NT2/D1 (cell line): Measurements from ENCODE around the gene FMNL2.

Experiments used
- DNase-seq: peaks from one replicate; pipeline ENCODE4 v3.0.0-alpha.2; 2011; ENCODE audit warnings: low read depth, low spot score
- H3K27me3 ChIP-seq: 2 replicates; pipeline ENCODE4 v1.6.0; 2011; ENCODE audit warnings: mild to moderate bottlenecking; ENCODE audit not compliant: insufficient read length, insufficient read depth
- H3K36me3 ChIP-seq: 2 replicates; pipeline ENCODE4 v1.6.1; 2011; ENCODE audit warnings: mild to moderate bottlenecking, low read length, mixed read lengths; ENCODE audit not compliant: insufficient read depth, insufficient read length
- H3K4me1 ChIP-seq: 2 replicates; pipeline ENCODE4 v1.5.1; 2011; ENCODE audit not compliant: insufficient read depth, insufficient read length
- H3K4me3 ChIP-seq: 2 replicates; pipeline ENCODE4 v1.5.1; 2011; ENCODE audit warnings: low read depth; ENCODE audit not compliant: insufficient read length
- H3K9ac ChIP-seq: 2 replicates; pipeline ENCODE4 v1.6.0; 2011; ENCODE audit warnings: low read depth; ENCODE audit not compliant: insufficient read length
- H3K9me3 ChIP-seq: 2 replicates; pipeline ENCODE4 v1.5.1; 2011; ENCODE audit warnings: mild to moderate bottlenecking, low read length; ENCODE audit not compliant: insufficient read depth
- SUZ12 ChIP-seq: IDR thresholded peaks from 2 replicates; pipeline ENCODE4 v1.6.1; 2011; ENCODE audit not compliant: insufficient read length, insufficient read depth; ENCODE audit errors: extremely low read depth
- YY1 ChIP-seq: IDR thresholded peaks from 2 replicates; pipeline ENCODE4 v1.6.1; 2011; ENCODE audit not compliant: insufficient read length, insufficient read depth
- ZNF274 ChIP-seq: IDR thresholded peaks from 2 replicates; pipeline ENCODE4 v1.6.1; 2011; ENCODE audit warnings: mild to moderate bottlenecking, low read depth, low read length

The FMNL2 gene

GRCh38 chr2:152363936-152364335 is 29.0 kb downstream of the FMNL2 start:
- Histone ChIP-seq H3K4me1 (no peaks in the 10 kb centered on the region), H3K4me3 (no peak overlapping the region)

GRCh38 chr2:152367547-152368390 is 32.8 kb downstream of the FMNL2 start:
- no peak overlapping the region for H3K9ac ChIP-seq
- TF ChIP-seq SUZ12 (no peak), ZNF274 (no peak), YY1 (no peak)
- H3K36me3 ChIP-seq, result no peaks in the 10 kb centered on the region
- H3K9me3 ChIP-seq, result no peaks in the 10 kb centered on the region
- H3K4me1 ChIP-seq, result no peaks in the 10 kb centered on the region
- H3K27me3 ChIP-seq, result no peaks in the 10 kb centered on the region
- DNase-seq, result no peak
- no peak overlapping the region for H3K4me3 ChIP-seq

More at GRCh38 chr2:152363936-152364335, 29.0 kb downstream of the FMNL2 start:
- no peaks in the 10 kb centered on the region for H3K36me3 ChIP-seq
- H3K9me3 ChIP-seq, result no peaks in the 10 kb centered on the region
- H3K27me3 ChIP-seq, result no peaks in the 10 kb centered on the region
- TF ChIP-seq YY1 (no peak), SUZ12 (no peak), ZNF274 (no peak)
- DNase-seq, result no peak
- H3K9ac ChIP-seq, result no peak overlapping the region

GRCh38 chr2:152369176-152369860 is 34.3 kb downstream of the FMNL2 start:
- H3K9ac ChIP-seq, result no peak overlapping the region
- H3K4me3 ChIP-seq, result no peak overlapping the region
- no peak for DNase-seq
- H3K36me3 ChIP-seq, result no peaks in the 10 kb centered on the region
- H3K9me3 ChIP-seq, result no peaks in the 10 kb centered on the region
- H3K27me3 ChIP-seq, result no peaks in the 10 kb centered on the region
- TF ChIP-seq YY1 (no peak), ZNF274 (no peak), SUZ12 (no peak)
- H3K4me1 ChIP-seq, result no peaks in the 10 kb centered on the region

GRCh38 chr2:152370783-152371182 is 35.8 kb downstream of the FMNL2 start:
- no peak overlapping the region for H3K4me3 ChIP-seq
- TF ChIP-seq YY1, result no peak
- no peak for TF ChIP-seq ZNF274
- TF ChIP-seq SUZ12, result no peak
- H3K9me3 ChIP-seq, result no peaks in the 10 kb centered on the region
- H3K4me1 ChIP-seq, result no peaks in the 10 kb centered on the region
- no peaks in the 10 kb centered on the region for H3K36me3 ChIP-seq
- H3K9ac ChIP-seq, result no peak overlapping the region
- no peaks in the 10 kb centered on the region for H3K27me3 ChIP-seq
- no peak for DNase-seq

- DNase-seq, result no peak
- Histone ChIP-seq H3K36me3 (no peaks in the 10 kb centered on the region), H3K9me3 (no peaks in the 10 kb centered on the region), H3K4me1 (no peaks in the 10 kb centered on the region), H3K9ac (no peak overlapping the region), H3K4me3 (no peak overlapping the region), H3K27me3 (no peaks in the 10 kb centered on the region)
- no peak for TF ChIP-seq YY1
- no peak for TF ChIP-seq SUZ12
- TF ChIP-seq ZNF274, result no peak
Observed at GRCh38 chr2:152372438-152372984, 37.5 kb downstream of the FMNL2 start.

- Histone ChIP-seq H3K27me3 (no peaks in the 10 kb centered on the region), H3K4me3 (no peak overlapping the region), H3K9ac (no peak overlapping the region), H3K9me3 (no peaks in the 10 kb centered on the region), H3K4me1 (no peaks in the 10 kb centered on the region), H3K36me3 (no peaks in the 10 kb centered on the region)
- no peak for DNase-seq
- TF ChIP-seq SUZ12, result no peak
- TF ChIP-seq YY1, result no peak
- TF ChIP-seq ZNF274, result no peak
Observed at GRCh38 chr2:152375174-152375573, 40.2 kb downstream of the FMNL2 start.

- DNase-seq, result no peak
- TF ChIP-seq SUZ12 (no peak), ZNF274 (no peak), YY1 (no peak)
- H3K9ac ChIP-seq, result no peak overlapping the region
Observed at GRCh38 chr2:152376385-152376784, 41.4 kb downstream of the FMNL2 start.

More at GRCh38 chr2:152376385-152376784, 41.4 kb downstream of the FMNL2 start:
- Histone ChIP-seq H3K4me3 (no peak overlapping the region), H3K36me3 (no peaks in the 10 kb centered on the region), H3K9me3 (no peaks in the 10 kb centered on the region), H3K27me3 (no peaks in the 10 kb centered on the region), H3K4me1 (no peaks in the 10 kb centered on the region)
